Panc1 (cell line): ENCODE results near the gene SUSD2. TPM values are rescaled to one million over a fixed set of nuclear protein-coding genes. Genes with fewer than 3 reads are reported as not detected.
"Not testable (repeated sequence)": the region's sequence is repeated elsewhere in the genome, so short reads cannot be mapped to it uniquely, and the experiment has no call there.

Source experiments
- ATAC-seq: fragments of 200-7000 bp; cut with Tn5 transposase; 2 replicates; pipeline ENCODE4 v1.9.1; 2020; ENCODE audit warnings: mild to moderate bottlenecking, moderate library complexity
- BruUV-seq: library from RNA; stranded (reverse); fragments of 400-500 nt; replicated peaks from 2 replicates; lab custom pipeline; 2021; lab: Mats Ljungman, UMichigan
- CTCF ChIA-PET: fragments of 300-600 bp; sonication (Branson Sonifier 250); formaldehyde crosslinking; loops from one replicate; lab custom pipeline; 2022; ENCODE audit warnings: antibody characterized with exemption; lab: Charles Lee
- POLR2A ChIA-PET: fragments of 300-600 bp; sonication (Branson Sonifier 250); formaldehyde crosslinking; loops from one replicate; lab custom pipeline; 2022; ENCODE audit warnings: antibody characterized with exemption; lab: Charles Lee
- DNase-seq: peaks from one replicate; pipeline ENCODE4 v3.0.0-alpha.2; 2010; ENCODE audit warnings: low read depth, low spot score
- H3K27ac ChIP-seq: 2 replicates; pipeline ENCODE4 v1.5.1; 2011; ENCODE audit warnings: mild to moderate bottlenecking, low read length, inconsistent platforms
- H3K27me3 ChIP-seq: fragments of 200-500 bp; sonication (Bioruptor generic); 2 replicates; pipeline ENCODE4 v1.6.0; 2014; ENCODE audit warnings: low read length, inconsistent platforms; ENCODE audit not compliant: control insufficient read depth, insufficient read depth
- H3K36me3 ChIP-seq: fragments of 200-500 bp; sonication (Bioruptor generic); 2 replicates; pipeline ENCODE4 v1.5.1; 2014; ENCODE audit warnings: inconsistent platforms, mild to moderate bottlenecking, low read length, moderate library complexity; ENCODE audit not compliant: control insufficient read depth, insufficient read depth
- H3K4me1 ChIP-seq: 2 replicates; pipeline ENCODE4 v1.5.1; 2011; ENCODE audit warnings: inconsistent platforms, mild to moderate bottlenecking, low read length, moderate library complexity; ENCODE audit not compliant: control insufficient read depth, insufficient read depth
- H3K4me3 ChIP-seq, 2 experiments: 2 replicates each; pipeline ENCODE4 v1.5.1; 2011 to 2012; ENCODE audit warnings: low read depth in 2 of 2, low read length in 2 of 2, mild to moderate bottlenecking in 2 of 2, inconsistent platforms in 1 of 2, moderate library complexity in 1 of 2
- H3K9me3 ChIP-seq: fragments of 200-500 bp; sonication (Bioruptor generic); 2 replicates; pipeline ENCODE4 v1.5.1; 2014; ENCODE audit warnings: low read depth, mild to moderate bottlenecking, inconsistent platforms, low read length, moderate library complexity; ENCODE audit not compliant: control insufficient read depth, insufficient read depth
- POLR2AphosphoS5 ChIP-seq: IDR thresholded peaks from 2 replicates; pipeline ENCODE4 v1.6.1; 2012; ENCODE audit warnings: mild to moderate bottlenecking, low read depth, low read length, moderate library complexity
- REST ChIP-seq, 2 experiments: IDR thresholded peaks; 2 replicates each; pipeline ENCODE4 v1.6.1; 2011 to 2012; ENCODE audit warnings: low read depth in 2 of 2, control low read depth in 1 of 2, low read length in 1 of 2, mild to moderate bottlenecking in 1 of 2, moderate library complexity in 1 of 2; ENCODE audit not compliant: insufficient read depth in 1 of 2
- SIN3A ChIP-seq: IDR thresholded peaks from 2 replicates; pipeline ENCODE4 v1.6.1; 2012; ENCODE audit warnings: low read depth, mild to moderate bottlenecking, low read length, moderate library complexity, borderline replicate concordance; ENCODE audit not compliant: insufficient read depth
- TCF7L2 ChIP-seq: IDR thresholded peaks from 2 replicates; pipeline ENCODE4 v1.6.1; 2011; ENCODE audit warnings: mild to moderate bottlenecking, low read depth, low read length, inconsistent platforms
- in situ Hi-C: cut with HindIII; loops from 2 replicates; pipeline ENCODE4 v1.10.0; 2016; ENCODE audit warnings: low sequenced_read_pairs, low pct_unique_long_range_greater_than_20kb
- intact Hi-C: fragments of 100-400 bp; cut with micrococcal nuclease; formaldehyde crosslinking; loops from one replicate; pipeline ENCODE4 v1.10.0; 2022; ENCODE audit not compliant: unreplicated experiment
- total RNA-seq: library from RNA; stranded (reverse); gene quantifications from one replicate; pipeline ENCODE4 v1.2.1, GENCODE V29; 2021; ENCODE audit not compliant: unreplicated experiment
- TF ChIP-seq, protein P1 (sequence below): fragments of 450-650 bp; IDR thresholded peaks from 2 replicates; pipeline ENCODE4 v1.5.1; 2017; ENCODE audit warnings: mild to moderate bottlenecking

SUSD2 gene
- total RNA-seq, 1 experiment from 2014 or later: 10.6 TPM

- in situ Hi-C loops: no loop called here
- Histone ChIP-seq H3K36me3 (no peaks in the 10 kb centered on the region), H3K27ac (no peak overlapping the region), H3K4me3 (no peak overlapping the region), H3K4me1 (peaks cover 3% of the 10 kb centered on the region; the same call in 1 of the 2 replicates), H3K9me3 (no peaks in the 10 kb centered on the region), H3K27me3 (no peaks in the 10 kb centered on the region)
- intact Hi-C loops: no loop called here
- CTCF ChIA-PET: interaction anchor here (1.0 kb wide), 1 partner anchor 23 kb away, joined by 3 read pairs; no protein-coding TSS in a partner anchor
- TF ChIP-seq TCF7L2 (no peak), POLR2AphosphoS5 (no peak), SIN3A (no peak), REST (IDR thresholded peaks at IDR 0.05; ENCODE audit: insufficient read depth in 1 of 2, low read depth in 2 of 2, low read length in 1 of 2) (no peak)
- TF ChIP-seq, protein P1, sequence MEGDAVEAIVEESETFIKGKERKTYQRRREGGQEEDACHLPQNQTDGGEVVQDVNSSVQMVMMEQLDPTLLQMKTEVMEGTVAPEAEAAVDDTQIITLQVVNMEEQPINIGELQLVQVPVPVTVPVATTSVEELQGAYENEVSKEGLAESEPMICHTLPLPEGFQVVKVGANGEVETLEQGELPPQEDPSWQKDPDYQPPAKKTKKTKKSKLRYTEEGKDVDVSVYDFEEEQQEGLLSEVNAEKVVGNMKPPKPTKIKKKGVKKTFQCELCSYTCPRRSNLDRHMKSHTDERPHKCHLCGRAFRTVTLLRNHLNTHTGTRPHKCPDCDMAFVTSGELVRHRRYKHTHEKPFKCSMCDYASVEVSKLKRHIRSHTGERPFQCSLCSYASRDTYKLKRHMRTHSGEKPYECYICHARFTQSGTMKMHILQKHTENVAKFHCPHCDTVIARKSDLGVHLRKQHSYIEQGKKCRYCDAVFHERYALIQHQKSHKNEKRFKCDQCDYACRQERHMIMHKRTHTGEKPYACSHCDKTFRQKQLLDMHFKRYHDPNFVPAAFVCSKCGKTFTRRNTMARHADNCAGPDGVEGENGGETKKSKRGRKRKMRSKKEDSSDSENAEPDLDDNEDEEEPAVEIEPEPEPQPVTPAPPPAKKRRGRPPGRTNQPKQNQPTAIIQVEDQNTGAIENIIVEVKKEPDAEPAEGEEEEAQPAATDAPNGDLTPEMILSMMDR: no peak
- POLR2A ChIA-PET: interaction anchor here (0.6 kb wide), 1 partner anchor 87 kb away, joined by 4 read pairs; no protein-coding TSS in a partner anchor
- no peak for DNase-seq
- no peak for ATAC-seq
- no TSS peak for BruUV-seq
Observed at GRCh38 chr22:24180316-24181087, 785 bp upstream of the SUSD2 start.

DNA sequence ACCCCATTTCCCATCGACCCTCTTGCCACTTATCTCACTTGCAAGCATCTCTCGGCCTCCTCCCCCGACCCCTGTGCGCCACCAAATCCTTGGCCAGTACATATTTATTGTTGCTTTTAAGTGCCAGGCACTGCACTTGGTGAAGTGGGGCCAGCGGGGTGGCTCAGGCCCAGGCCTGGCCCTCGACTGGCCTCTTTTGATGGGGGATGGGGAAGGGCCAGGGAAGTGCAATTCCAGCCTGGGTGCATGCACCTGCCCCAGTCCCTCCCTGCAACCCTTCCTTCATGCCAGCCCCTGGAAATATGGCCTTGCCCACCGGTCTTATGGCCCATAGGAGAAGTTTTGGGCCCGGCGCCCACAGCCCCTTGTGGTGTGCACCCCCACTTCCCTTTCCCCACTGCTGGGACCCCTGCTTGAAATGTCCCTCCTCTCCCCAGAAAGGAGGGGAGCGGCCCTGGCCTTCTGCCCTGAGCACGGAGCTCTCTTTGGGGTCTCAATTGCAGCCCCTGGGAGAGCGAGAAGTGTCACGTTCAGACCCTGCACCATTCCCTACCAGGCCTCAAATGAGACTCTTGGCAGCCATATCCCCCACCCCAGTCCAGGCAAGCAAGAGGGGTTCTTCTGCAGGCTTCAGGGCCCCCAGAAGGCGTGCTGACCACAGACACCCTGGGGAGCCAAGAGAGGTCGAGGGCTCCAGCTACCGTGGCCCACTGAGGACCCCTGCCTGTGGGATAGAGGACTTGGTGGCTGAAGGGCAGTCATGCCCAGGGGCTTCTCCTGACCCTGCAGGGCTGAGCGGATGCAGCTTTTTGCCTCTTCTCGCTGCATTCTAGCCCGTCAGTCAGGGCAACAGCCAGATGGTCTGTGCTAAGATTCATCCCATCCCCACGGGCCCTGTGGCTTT lies 961 bp downstream of the SUSD2 start:
- TF ChIP-seq, protein P1: peak; percentile 40; the same call in 1 of the 2 replicates
- TF ChIP-seq POLR2AphosphoS5 (no peak), REST (IDR thresholded peaks at IDR 0.05; ENCODE audit: insufficient read depth in 1 of 2, low read depth in 2 of 2, low read length in 1 of 2) (no peak), SIN3A (no peak), TCF7L2 (no peak)
- Histone ChIP-seq H3K4me1 (peaks cover 3% of the 10 kb centered on the region; the same call in 1 of the 2 replicates), H3K27me3 (no peaks in the 10 kb centered on the region), H3K4me3 (no peak overlapping the region), H3K36me3 (no peaks in the 10 kb centered on the region), H3K9me3 (no peaks in the 10 kb centered on the region), H3K27ac (no peak overlapping the region)
- ChIA-PET POLR2A (no interaction called here), CTCF (no interaction called here)
- DNase-seq: no peak
- in situ Hi-C loops (no loop called here), intact Hi-C loops (no loop called here)
- peak; percentile 3; the same call in 1 of the 2 replicates for ATAC-seq
- no TSS peak for BruUV-seq

DNA sequence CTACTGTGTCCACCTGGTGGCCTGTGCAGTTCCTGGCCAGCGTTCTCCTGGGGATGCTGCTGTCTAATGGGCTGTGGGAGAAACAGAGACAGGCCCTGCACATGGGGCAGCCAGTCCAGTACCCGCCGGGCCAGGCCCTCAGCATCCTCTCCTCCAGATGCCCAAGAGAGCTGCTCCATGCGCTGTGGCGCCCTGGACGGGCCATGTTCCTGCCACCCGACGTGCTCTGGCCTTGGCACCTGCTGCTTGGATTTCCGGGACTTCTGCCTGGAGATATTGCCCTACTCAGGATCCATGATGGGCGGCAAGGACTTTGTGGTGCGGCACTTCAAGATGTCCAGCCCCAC lies 1.6 kb downstream of the SUSD2 start:
- POLR2A ChIA-PET, DNase-seq, H3K27ac ChIP-seq, H3K27me3 ChIP-seq, H3K4me1 ChIP-seq, in situ Hi-C loops, H3K9me3 ChIP-seq, CTCF ChIA-PET, H3K36me3 ChIP-seq, intact Hi-C loops, BruUV-seq, H3K4me3 ChIP-seq: not testable (repeated sequence)
- peak; percentile 34; the same call in 1 of the 2 replicates for ATAC-seq
